K562 treated with DMSO at 1 percent for 24 hours (cell line): Measurements from ENCODE around the gene TM4SF1. TPM values are rescaled to one million over a fixed set of nuclear protein-coding genes. Genes with fewer than 3 reads are reported as not detected.

Source experiments
- total RNA-seq: library from RNA; unstranded; fragments of 300-600 nt; gene quantifications from 2 replicates; pipeline ENCODE4 v1.2.3, GENCODE V29; 2022; ENCODE audit warnings: low read depth; ENCODE audit not compliant: insufficient read depth

The TM4SF1 gene
- not detected in 2 replicates for total RNA-seq

GRCh38 chr3:149377408-149378364 is at the start of gene TM4SF1:
Gene TM4SF1, minus strand, starts transcription at chr3:149377649. Its CDS starts 102 bp downstream, at chr3:149377547.

GRCh38 chr3:149333176-149333859 is 44.1 kb downstream of the TM4SF1 start, which contains the start of gene TM4SF18:
Gene TM4SF18, minus strand, starts transcription at chr3:149333636. Its CDS starts 254 bp downstream, at chr3:149333382.

Other genes with a start within 250 kb of the TM4SF1 start
- gene HPS3, start 248.0 kb downstream of the TM4SF1 start, total RNA-seq: 9.1 and 10.4 TPM in 2 replicates
- gene CP, start 155.8 kb downstream of the TM4SF1 start, total RNA-seq: not detected in 2 replicates
- not detected in 2 replicates for gene TM4SF18, start 44.0 kb downstream of the TM4SF1 start, total RNA-seq
- not detected in 2 replicates for gene TM4SF4, start 97.0 kb upstream of the TM4SF1 start, total RNA-seq